ENCODE measurements around the gene TUBB.

DNA sequence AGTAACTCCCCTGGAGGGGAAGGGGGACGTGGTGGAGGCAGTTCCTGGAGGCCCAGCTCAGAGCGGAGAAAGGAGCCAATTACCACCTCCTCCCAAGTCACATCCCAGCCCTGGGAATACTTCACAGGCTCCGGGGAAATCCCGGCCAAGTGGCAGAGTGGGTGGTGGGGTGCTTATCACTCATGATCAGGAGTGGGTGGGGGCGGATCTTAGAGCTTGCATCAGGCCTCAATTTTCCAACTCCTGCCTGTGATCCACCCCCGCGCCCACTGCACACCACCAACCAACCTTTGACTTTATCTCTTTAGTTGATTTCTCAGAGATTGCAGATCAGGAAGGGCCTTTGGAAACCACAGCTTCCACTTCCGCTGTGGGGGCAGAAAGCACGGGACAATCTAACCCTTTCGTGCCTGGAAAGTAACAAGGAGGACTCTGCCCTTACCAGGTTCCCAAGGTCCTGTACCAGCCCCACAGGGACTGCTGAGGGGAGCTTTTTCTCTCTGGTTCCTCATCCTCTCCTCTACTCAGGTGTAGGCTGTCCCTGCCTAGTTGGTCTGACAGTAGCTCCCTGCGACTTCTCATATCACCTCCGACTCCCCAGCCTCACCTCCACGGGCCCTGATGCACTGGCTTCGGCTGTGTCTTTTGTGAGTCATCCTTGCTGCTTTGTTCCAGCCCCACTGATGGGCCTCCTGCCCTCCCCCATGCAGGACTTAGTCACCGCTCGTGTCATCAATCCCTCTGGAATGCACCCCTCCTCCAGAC is 49.1 kb downstream of the TUBB start:
- TF ChIP-seq, protein P1, sequence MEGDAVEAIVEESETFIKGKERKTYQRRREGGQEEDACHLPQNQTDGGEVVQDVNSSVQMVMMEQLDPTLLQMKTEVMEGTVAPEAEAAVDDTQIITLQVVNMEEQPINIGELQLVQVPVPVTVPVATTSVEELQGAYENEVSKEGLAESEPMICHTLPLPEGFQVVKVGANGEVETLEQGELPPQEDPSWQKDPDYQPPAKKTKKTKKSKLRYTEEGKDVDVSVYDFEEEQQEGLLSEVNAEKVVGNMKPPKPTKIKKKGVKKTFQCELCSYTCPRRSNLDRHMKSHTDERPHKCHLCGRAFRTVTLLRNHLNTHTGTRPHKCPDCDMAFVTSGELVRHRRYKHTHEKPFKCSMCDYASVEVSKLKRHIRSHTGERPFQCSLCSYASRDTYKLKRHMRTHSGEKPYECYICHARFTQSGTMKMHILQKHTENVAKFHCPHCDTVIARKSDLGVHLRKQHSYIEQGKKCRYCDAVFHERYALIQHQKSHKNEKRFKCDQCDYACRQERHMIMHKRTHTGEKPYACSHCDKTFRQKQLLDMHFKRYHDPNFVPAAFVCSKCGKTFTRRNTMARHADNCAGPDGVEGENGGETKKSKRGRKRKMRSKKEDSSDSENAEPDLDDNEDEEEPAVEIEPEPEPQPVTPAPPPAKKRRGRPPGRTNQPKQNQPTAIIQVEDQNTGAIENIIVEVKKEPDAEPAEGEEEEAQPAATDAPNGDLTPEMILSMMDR (IDR thresholded peaks at IDR 0.05 in 2 of 3, conservative IDR thresholded peaks at IDR 0.05 in 1 of 3; ENCODE audit: borderline replicate concordance in 1 of 3, insufficient read depth in 1 of 3, low read depth in 2 of 3, low read length in 2 of 3), result no peak
- TF ChIP-seq YY1 (IDR thresholded peaks at IDR 0.05; ENCODE audit: extremely low read depth, insufficient replicate concordance, low read depth, low read length) (peak; percentile 68), EZH2 (IDR thresholded peaks at IDR 0.05) (no peak)

Data from HCT116 (cell line).